ENCODE results near the gene DHX58. TPM values are rescaled to one million over a fixed set of nuclear protein-coding genes. Genes with fewer than 3 reads are reported as not detected.

The DHX58 gene
- total RNA-seq, 2 experiments from 2014 or later = 7.0 to 7.6 TPM

DNA sequence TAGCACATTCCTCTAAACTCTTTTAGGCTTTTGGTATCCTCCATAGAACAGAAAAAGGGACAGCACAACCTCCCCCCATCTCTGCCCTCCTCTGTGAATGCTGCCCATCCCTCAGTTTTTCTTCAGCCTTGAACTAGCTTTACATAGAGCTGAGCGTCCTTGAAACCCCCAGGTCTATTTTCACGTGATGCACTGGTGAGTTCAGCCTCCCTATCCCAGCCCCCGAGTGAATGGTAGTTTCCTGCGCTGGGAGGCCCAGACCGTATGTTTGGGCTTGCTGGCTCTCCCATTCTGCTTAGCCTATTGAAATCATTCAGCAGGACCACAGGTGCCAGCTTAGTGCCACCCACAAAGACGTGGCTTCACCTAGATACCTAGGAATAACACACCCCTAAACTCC, 36.7 kb downstream of the DHX58 start:
- CTCF ChIA-PET = no interaction called here
- POLR2A ChIA-PET = no interaction called here

DNA sequence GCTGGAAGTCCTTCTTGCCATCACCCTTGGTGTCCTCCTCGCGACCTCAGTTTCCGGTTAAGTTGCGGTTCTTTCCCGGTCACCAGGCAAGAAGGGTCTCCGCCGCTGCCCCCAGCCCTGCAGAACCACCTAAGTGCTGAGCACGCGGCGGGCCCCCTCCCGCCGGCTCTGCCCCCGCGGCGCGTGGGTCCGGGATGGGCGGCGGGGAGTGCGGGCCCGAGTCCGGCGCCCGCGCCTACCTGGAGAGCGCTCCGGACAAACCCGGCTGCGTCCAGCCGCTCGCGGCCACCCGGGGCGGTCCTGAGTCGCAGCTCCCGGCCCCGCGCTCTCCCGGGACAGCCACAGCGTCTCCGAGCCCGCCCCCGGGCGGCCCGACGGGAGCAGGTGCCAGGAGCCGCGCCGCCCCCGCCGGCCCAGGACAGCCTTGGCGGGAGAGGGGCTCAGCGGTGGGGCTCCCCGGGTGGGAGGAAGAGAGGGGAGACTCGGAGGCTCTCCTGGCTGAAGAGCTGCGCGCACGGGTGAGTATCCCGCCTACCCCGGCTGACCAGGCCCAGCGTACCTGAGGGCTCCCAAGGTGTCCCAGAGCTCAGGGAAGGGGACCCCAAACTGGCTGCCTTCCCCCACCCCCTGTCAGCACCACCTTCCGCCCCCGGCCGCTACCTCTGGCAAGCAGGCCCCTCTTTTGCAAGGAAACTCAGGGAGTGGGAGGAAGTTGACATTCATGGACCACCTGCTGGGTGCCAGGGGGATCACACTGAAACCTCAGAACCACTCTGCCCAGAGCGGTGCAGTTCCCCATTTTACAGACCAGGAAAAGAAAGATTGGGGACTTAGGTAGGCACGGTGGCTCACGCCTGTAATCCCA, 40.0 kb downstream of the DHX58 start:
- POLR2A ChIA-PET = interaction anchor here (0.5 kb wide), 1 partner anchor 468 kb away, joined by 3 read pairs; no protein-coding TSS in a partner anchor
- CTCF ChIA-PET = interaction anchor here (0.5 to 2.4 kb wide), 6 partner anchors 24 to 122 kb away, joined by 3 to 10 read pairs (median 4); no protein-coding TSS in a partner anchor

DNA sequence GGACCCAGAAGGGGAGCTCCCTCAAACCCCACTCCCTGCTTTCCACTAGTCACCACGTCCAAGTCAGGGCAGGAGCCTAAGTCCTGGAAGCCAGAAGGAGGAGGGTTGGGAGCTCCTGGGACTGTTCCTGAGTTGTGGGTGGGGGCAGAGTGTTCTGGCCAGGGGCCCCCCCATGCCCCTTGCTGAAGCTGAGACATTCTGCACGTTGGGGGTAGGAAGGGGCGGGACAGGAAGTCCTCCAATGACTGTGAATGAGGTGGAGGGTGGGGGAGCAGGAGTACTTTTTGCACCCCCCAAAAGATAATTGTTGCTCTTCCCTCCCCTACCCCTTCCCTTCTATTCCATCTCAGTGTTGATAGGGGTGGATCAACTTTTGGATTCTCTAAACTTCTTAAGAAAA, 40.7 kb downstream of the DHX58 start:
- POLR2A ChIA-PET = no interaction called here
- CTCF ChIA-PET = interaction anchor here (1.0 to 2.4 kb wide), 5 partner anchors 25 to 100 kb away, joined by 3 to 10 read pairs (median 4); no protein-coding TSS in a partner anchor

DNA sequence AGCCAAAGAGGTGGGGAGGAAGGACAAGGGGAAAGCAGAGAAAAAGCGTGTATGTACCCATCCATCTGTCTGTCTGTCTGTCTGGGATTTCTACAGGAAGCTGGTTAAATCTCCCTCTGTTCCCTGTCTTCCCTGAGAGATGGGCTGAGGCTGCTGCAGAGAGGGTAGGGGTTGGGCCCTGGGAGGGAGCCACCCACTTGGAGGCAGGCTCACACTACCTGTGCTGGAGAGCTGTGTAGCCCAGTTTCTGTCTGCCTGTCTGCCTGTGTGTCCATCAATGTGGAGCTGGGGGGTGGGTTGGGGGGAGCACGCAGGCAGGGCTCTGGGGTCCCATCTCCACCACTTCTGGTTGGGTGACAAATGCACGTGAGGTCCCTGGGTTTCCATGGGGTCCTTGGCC, 43.5 kb downstream of the DHX58 start:
- ChIA-PET CTCF (interaction anchor here (0.6 to 2.4 kb wide), 5 partner anchors 15 to 1785 kb away, joined by 3 to 13 read pairs (median 4); partner anchors contain the start of gene DHX58), POLR2A (no interaction called here)

DNA sequence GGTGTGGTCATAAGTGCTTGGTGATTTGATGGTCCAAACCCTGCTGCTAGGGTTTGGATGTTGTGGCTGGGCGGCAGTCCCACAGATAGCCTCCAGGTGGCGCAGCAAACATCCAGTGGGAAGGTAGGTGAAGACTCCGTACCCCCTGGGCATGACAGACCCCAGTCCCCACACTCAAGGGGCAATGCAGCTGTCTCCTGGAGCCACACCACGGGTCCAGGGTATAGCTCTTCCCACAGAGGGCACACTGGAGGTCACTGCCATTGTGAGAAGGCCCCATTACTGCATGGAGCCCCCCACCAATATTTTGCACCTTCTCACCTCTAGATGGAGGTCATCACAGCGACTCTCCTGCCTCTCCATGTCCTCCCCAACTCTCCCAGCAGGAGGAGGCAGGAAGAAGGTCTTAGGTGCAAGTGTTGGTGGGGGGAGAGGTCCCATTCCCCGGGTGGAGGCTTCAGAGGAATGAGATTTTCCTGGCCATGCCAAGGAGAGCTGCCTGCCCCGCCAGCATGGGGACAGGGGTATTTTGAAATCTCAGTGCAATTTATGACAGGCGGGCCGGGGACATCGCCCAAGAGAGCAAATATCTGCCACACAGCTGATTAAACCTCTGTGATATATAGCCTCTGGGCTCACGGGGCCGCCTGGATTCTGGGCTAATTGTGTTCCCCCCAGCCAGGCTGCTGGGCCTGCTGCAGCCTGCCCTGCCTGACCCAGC, 45.0 kb downstream of the DHX58 start:
- ChIA-PET POLR2A (interaction anchor here (0.6 kb wide), 1 partner anchor 155 kb away, joined by 4 read pairs; no protein-coding TSS in a partner anchor), CTCF (interaction anchor here (0.6 to 2.4 kb wide), 15 partner anchors 12 to 1054 kb away, joined by 3 to 13 read pairs (median 4); partner anchors contain the start of gene DHX58)

DNA sequence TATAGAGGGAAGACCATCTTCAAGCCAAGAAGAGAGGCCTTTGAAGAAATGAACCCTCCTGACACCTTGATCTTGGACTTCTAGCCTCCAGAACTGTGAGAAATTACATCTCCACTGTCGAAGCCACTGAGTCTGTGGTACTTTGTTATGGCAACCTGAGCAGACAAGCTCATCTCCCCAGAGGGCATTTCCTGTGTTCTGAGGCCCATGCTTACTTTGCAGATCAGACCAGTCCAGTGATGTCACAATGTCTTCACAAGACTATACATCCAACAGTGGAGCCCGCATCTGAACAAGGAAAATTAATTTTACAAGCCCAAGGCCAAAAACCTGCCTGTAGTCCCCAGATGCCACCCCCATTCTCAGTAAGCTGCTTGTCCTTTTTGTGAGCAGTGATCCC, 47.3 kb downstream of the DHX58 start:
- ChIA-PET POLR2A (no interaction called here), CTCF (interaction anchor here (0.9 to 1.6 kb wide), 6 partner anchors 34 to 116 kb away, joined by 3 to 6 read pairs (median 4); partner anchors contain the start of gene KCNH4)

DNA sequence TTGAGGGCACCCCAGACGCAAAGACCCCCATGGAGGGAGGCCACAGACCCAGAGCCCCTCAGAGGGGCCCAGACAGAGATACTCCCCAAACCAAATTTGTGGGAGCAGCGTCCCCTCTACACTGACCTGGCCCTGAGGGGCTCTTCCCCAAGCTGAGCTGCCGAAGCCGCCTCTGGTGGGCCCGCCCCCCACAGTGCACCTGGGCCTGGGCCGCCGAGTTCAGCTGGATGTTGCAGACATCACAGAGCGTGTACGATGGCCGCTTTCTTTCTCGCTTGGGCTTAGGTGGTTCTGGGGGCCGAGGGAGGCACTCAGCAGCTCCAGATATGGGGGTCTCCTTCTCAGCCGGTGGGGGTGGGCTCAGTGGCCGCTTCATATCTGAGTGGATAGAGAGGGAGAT, 49.8 kb downstream of the DHX58 start:
- POLR2A ChIA-PET = no interaction called here

DNA sequence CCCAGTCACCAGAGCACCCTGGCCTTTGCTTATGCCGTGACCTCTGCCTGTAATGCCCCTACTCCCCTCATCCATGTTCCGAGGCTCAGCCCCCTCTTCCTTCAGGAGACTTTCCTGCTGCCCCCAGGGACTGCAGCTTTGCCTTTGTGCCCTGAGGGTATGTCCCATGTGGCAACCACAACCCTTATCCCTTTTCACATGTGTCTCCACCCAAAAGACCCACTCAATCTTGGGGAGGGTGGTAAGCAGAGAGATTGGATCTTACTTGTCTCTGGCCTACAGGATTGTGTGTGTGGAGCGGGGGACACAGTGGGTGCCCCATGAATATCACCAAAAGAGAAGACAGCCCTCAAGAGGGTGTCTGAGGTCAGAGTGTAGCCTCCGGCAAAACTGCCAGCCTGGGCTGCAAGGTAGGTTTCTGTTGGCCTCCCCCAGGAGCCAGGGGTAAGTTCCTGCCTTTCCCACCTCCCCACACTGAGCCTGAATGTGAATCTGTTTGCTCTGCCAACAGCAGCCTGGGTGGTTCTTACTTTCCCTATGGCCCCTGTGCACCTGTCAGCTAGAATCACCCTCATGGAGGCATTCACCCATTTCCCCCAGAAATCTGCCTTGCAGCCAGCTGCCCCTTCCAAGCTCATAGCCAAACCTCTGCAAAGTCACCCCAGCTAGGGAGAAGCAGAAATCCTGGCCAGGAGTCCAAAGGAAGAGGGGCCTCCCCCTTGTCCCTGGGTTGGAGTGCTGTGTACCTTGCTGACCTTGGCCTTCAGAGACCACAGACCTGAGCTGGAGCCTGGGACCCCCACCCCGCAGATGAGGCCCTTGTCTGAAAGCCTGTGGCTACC, 50.6 kb downstream of the DHX58 start:
- ChIA-PET POLR2A (no interaction called here), CTCF (no interaction called here)

More for the DNA sequence above, 49.8 kb downstream of the DHX58 start:
- CTCF ChIA-PET = no interaction called here

DNA sequence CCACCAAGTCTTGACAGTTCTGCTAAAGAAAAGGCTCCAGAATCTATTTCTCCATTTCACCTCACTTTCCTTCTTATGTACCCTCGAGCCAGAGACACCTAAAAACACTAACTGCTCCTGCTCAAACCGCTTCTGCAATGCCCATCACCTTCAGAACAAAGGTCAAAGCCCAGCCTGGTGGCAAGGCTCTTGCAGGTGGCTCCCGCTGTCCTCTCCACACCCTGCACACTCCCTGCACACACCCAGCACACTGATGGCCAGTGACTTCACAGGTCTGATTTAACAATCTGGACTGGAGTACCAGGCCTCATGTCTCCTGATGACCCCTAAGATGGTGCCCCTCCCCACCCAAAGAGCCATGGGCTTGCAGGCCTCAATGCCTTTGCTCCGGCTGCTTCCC, 52.3 kb downstream of the DHX58 start:
- POLR2A ChIA-PET = no interaction called here
- CTCF ChIA-PET = interaction anchor here (0.6 kb wide), 2 partner anchors 80 to 84 kb away, joined by 4 read pairs; no protein-coding TSS in a partner anchor

DNA sequence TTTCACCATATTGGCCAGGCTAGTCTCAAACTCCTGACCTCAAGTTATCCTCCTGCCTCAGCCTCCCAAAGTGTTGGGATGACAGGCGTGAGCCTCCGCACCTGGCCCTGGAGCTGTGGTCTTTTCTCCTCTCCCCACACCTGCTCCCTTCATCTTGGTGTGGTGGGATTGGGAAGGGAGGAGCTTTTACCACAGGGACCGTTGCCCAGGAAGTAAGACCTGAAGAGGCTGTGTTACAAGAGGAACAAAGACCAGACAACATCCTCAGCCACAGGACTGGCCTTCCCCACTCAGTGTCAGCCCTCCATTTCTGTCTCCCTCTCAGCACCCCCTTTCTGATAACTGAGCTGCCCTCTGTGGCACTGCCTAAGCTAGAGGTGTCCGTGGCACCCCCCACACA, 52.7 kb downstream of the DHX58 start:
- ChIA-PET CTCF (interaction anchor here (0.6 kb wide), 2 partner anchors 80 to 85 kb away, joined by 4 read pairs; no protein-coding TSS in a partner anchor), POLR2A (no interaction called here)

DNA sequence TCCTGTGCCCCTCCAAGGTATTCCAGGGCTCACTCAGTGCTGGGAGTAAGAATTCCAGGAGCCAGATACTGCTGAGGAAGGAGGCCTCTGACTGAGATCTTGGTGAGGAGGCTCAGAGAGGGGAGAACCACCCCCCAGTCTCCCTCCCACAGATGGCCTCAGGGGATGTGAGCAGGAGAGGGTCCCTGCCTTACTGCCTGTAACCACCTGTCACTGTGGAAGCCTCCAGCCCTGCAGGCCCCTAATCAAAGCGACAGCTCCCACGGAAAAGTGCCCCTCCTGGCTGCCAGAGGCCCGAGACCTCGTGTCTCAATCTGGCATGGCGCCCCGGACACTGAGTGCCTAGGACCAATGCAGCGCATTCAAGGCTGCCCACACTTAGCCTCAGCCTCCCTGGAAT, 54.5 kb downstream of the DHX58 start:
- ChIA-PET POLR2A (no interaction called here), CTCF (no interaction called here)

DNA sequence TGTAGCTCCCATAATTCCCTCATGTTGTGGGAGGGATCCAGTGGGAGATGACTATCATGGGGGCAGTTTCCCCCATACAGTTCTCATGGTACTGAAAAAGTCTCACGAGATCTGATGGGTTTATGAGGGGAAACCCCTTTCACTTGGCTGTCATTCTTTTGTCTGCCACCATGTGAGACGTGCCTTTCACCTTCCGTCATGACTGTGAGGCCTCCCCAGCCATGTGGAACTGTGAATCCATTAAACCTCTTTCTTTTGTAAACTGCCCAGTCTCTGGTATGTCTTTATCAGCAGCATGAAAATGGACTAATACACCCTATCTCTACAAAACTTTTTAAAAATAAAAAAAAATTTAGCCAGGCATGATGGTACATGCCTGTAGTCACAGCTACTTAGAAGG, 55.9 kb downstream of the DHX58 start:
- ChIA-PET CTCF (interaction anchor here (1.0 to 2.1 kb wide), 3 partner anchors 11 to 45 kb away, joined by 3 to 6 read pairs (median 3); no protein-coding TSS in a partner anchor), POLR2A (no interaction called here)

DNA sequence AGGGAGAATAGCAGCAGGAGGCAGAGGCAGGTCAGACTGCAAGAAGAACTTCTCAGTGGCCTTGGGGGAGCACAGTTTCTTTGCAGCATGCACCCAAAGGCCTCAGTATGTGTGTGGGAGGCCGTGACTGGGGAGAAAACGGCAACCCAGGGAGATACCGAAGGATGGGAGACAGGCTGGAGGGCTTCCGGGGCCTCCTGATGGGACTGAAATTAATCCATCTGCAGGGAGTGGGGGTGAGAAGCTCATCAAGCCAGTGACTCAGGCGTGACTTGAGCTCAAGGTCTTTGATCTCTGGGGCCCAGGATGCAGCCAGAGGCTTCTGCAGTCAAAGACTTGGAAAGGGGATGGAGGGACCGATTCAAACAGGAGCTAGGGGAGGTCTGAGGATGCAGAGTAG, 57.0 kb downstream of the DHX58 start:
- ChIA-PET CTCF (interaction anchor here (0.9 to 2.1 kb wide), 3 partner anchors 12 to 93 kb away, joined by 3 to 6 read pairs (median 3); no protein-coding TSS in a partner anchor), POLR2A (no interaction called here)

DNA sequence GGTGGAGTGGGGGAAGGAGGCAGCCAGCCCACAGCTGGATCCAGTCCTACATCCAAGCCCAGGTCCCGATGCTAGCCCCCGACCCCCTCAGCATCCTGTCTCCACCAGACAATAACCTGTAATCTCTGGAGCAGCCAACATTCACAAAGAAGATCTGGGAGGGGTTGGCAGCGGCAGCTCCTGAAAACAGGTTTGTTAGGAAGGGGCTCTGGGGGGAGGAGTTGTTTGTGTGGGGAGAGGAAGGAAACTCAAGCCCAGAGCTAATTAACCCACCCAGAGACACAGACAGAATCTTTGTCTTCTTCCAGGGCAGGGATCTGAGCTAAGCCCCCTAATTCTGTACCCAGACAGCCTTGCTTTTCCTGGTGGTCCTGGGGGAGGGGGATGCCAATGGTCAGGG, 57.5 kb downstream of the DHX58 start:
- CTCF ChIA-PET = interaction anchor here (1.4 to 2.1 kb wide), 2 partner anchors 12 to 47 kb away, joined by 3 to 6 read pairs; no protein-coding TSS in a partner anchor
- POLR2A ChIA-PET = no interaction called here

DNA sequence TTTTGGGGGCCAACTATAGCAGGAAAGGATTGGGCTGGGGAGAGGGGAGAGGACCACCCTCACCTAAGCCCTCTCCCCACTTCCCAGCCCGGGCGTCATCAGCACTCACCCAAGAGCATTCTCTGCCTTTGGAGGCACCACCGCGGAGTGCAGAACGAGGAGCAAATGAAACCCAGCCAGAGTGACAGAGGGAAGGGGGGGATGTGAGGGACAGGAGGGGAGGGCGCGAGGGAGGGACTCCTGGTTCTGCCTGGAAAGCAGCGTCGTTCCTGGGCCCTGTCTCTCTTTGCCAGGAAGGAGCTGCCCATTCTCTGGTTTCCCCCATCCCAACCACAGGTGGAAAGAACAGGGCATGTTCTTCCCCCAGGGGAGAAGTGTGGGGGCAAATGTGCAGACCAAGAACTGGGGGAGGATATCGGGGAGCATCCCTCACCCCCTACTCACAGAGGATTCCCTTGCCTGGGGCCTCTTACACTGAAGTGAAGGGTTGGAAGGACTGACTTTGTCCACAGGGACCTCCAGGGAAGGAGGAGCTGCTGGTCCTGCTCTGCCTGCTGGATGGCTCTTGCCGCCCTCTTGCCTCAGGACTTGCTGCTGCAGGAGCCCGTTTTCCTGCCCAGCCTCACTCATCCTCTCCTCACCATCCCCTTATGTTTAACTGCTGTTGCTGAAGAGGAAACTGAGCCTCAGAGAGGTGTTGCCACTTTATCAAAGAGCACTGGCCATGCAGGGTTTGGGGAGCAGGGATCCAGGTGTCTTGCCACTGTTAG, 58.6 kb downstream of the DHX58 start:
- CTCF ChIA-PET = interaction anchor here (1.3 to 1.9 kb wide), 2 partner anchors 14 kb away, joined by 3 to 4 read pairs; no protein-coding TSS in a partner anchor
- POLR2A ChIA-PET = no interaction called here

DNA sequence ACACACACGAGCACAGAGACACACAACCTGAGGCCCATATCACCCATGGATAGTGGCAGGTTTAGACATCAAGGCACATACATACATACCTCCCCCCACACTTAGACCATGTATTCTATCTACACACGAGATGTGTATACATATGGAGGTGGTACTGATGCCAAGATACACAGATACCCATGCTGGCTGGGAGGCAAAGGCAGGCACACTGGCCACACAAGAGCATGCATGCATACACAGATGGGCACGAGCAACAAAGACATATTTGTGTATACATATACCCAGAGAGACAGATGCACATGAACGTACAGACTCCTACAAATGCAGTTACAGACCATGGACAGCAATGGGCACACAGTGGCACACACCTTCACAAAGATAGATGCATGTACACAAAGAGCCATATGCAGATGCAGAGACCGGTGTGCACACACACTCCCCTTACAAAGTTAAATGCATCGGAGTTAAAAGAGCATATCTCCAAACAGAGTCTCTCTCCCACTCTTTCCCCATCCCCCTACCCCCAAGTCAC, 60.1 kb downstream of the DHX58 start:
- ChIA-PET CTCF (no interaction called here), POLR2A (no interaction called here)

DNA sequence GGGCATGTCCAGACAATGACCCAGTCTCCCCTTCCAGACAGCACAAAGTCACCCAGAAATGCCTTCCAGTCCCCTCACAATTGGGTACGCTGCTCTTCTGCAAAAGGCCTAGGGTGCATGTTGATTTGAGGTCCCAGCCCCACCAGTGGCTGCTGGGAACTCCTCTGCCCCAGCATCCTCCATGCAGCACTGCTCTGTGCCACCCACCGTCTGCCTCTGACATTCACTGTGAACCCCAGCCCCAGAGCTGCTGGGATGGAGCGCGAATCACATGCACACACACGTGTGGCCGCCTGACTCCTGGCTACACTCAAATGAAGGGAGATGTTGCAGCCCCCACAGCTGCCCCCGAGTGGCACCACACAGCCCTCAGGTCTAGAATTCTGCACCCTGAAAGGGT, 60.9 kb downstream of the DHX58 start:
- CTCF ChIA-PET = interaction anchor here (0.9 to 1.2 kb wide), 3 partner anchors 25 to 50 kb away, joined by 3 to 5 read pairs (median 4); partner anchors contain the start of gene NKIRAS2
- POLR2A ChIA-PET = no interaction called here
